ENCODE data around the gene SPG7. TPM values are rescaled to one million over a fixed set of nuclear protein-coding genes. Genes with fewer than 3 reads are reported as not detected.

SPG7 gene
- total RNA-seq, 1 donor from 2014 or later = 186 TPM

DNA sequence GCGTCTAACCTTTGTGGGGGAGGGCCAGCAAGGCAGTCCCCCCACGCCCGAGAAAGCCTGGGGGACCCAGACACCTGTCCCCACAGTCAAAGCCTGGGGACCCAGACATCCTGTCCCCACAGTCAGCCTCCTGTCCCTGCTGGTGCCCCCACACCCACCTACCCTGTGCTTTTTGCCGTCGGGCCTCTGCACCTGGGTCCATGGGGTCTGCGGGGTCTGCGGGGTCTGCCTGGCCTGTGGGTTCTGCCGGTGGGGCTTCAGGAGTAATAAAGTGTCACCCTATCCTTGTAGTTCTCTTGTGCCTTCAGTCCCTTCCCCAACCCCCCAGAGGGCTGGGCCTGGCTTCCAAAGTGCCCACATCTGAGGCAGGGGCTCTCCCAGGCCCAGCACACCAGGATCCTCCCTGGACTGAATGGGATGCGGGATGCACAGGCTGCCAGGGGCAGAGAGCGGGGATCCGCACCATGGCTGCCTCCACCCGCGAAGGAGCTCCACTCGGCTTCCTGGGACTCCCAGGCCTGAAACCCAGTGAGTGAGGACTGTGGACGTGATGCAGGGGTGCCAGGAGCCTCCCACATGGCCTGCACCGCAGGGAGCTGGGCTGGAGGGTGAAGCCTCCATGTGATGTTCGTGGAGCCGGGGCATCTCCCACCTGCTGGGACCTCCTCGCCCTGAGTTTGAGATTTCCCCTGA, 88.9 kb downstream of the SPG7 start:
- Mint-ChIP-seq H3K27ac (no peak overlapping the region), H3K4me3 (no peak overlapping the region), H3K36me3 (no peaks in the 10 kb centered on the region), H3K4me1 (no peaks in the 10 kb centered on the region), H3K9me3 (no peaks in the 10 kb centered on the region), H3K27me3 (ENCODE audit: low read depth) (no peaks in the 10 kb centered on the region)
- no peak for DNase-seq (ENCODE audit: low spot score in 2 of 2, unreplicated experiment in 2 of 2)
- no peak for TF ChIP-seq CTCF (IDR thresholded peaks at IDR 0.05; ENCODE audit: unreplicated experiment)

DNA sequence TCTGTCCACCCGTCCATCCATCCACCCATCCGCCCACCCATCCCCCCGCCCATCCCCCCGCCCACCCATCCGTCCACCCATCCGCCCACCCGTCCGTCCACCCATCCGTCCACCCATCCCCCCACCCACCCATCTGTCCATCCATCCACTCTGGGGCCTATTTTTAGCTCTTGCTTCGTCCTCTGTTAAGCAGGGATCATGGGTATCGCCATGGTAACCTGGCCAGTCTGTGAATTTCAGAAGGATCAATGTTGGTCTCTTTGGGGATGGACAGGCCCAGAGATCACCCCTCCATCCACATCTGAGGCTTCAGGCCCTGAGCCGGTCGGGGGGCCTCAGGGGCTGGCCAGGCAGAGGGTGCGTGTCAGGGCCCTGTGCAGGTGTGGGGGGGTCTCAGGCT, 90.0 kb downstream of the SPG7 start:
- H3K27ac Mint-ChIP-seq = no peak overlapping the region
- no peaks in the 10 kb centered on the region for H3K36me3 Mint-ChIP-seq
- H3K4me3 Mint-ChIP-seq = no peak overlapping the region
- no peak for TF ChIP-seq CTCF (IDR thresholded peaks at IDR 0.05; ENCODE audit: unreplicated experiment)
- peaks cover 7% of the 10 kb centered on the region for H3K4me1 Mint-ChIP-seq
- DNase-seq (ENCODE audit: low spot score in 2 of 2, unreplicated experiment in 2 of 2) = no peak
- H3K9me3 Mint-ChIP-seq = no peaks in the 10 kb centered on the region
- H3K27me3 Mint-ChIP-seq (ENCODE audit: low read depth) = peaks cover 3% of the 10 kb centered on the region

- Mint-ChIP-seq H3K27me3 (ENCODE audit: low read depth) (peaks cover 3% of the 10 kb centered on the region), H3K4me3 (no peak overlapping the region), H3K4me1 (peaks cover 8% of the 10 kb centered on the region), H3K27ac (no peak overlapping the region), H3K36me3 (no peaks in the 10 kb centered on the region), H3K9me3 (no peaks in the 10 kb centered on the region)
- no peak for TF ChIP-seq CTCF (IDR thresholded peaks at IDR 0.05; ENCODE audit: unreplicated experiment)
- DNase-seq (ENCODE audit: low spot score in 2 of 2, unreplicated experiment in 2 of 2) = no peak
Observed at GRCh38 chr16:89599451-89599858, 91.3 kb downstream of the SPG7 start.

GRCh38 chr16:89599902-89600301, 91.7 kb downstream of the SPG7 start:
- TF ChIP-seq CTCF (IDR thresholded peaks at IDR 0.05; ENCODE audit: unreplicated experiment) = no peak
- Mint-ChIP-seq H3K4me1 (peaks cover 8% of the 10 kb centered on the region), H3K9me3 (no peaks in the 10 kb centered on the region), H3K4me3 (no peak overlapping the region), H3K27ac (no peak overlapping the region), H3K27me3 (ENCODE audit: low read depth) (peaks cover 3% of the 10 kb centered on the region), H3K36me3 (no peaks in the 10 kb centered on the region)
- DNase-seq (ENCODE audit: low spot score in 2 of 2, unreplicated experiment in 2 of 2) = no peak

- H3K4me3 Mint-ChIP-seq = no peak overlapping the region
- peaks cover 3% of the 10 kb centered on the region for H3K27me3 Mint-ChIP-seq (ENCODE audit: low read depth)
- H3K27ac Mint-ChIP-seq = no peak overlapping the region
- H3K36me3 Mint-ChIP-seq = no peaks in the 10 kb centered on the region
- peaks cover 8% of the 10 kb centered on the region for H3K4me1 Mint-ChIP-seq
- no peak for DNase-seq (ENCODE audit: low spot score in 2 of 2, unreplicated experiment in 2 of 2)
- TF ChIP-seq CTCF (IDR thresholded peaks at IDR 0.05; ENCODE audit: unreplicated experiment) = no peak
- H3K9me3 Mint-ChIP-seq = no peaks in the 10 kb centered on the region
Observed at GRCh38 chr16:89600427-89600826, 92.2 kb downstream of the SPG7 start.

All from mesothelial cell of epicardium (in vitro differentiated cells).